DND-41 (cell line): ENCODE measurements around the gene TTYH3.

Experiments
- ATAC-seq: fragments of 200-7000 bp; cut with Tn5 transposase; 3 replicates; pipeline ENCODE4 v1.9.1; 2021; ENCODE audit warnings: low read depth; ENCODE audit not compliant: insufficient read depth
- DNase-seq: peaks from one replicate; pipeline ENCODE4 v3.0.0-alpha.2; 2020
- H2AFZ ChIP-seq: 2 replicates; pipeline ENCODE4 v1.6.0; 2012; ENCODE audit warnings: low read depth, low read length
- H3K27ac ChIP-seq: 2 replicates; pipeline ENCODE4 v1.5.1; 2012; ENCODE audit warnings: low read length, inconsistent platforms
- H3K27me3 ChIP-seq: fragments of 200-600 bp; sonication (generic); 2 replicates; pipeline ENCODE4 v1.6.0; 2012; ENCODE audit warnings: low read length, mild to moderate bottlenecking, inconsistent platforms; ENCODE audit not compliant: insufficient read depth, poor library complexity
- H3K36me3 ChIP-seq: 2 replicates; pipeline ENCODE4 v1.5.1; 2012; ENCODE audit warnings: low read length, inconsistent platforms; ENCODE audit not compliant: insufficient read depth
- H3K4me1 ChIP-seq: 2 replicates; pipeline ENCODE4 v1.5.1; 2012; ENCODE audit warnings: mild to moderate bottlenecking, low read length; ENCODE audit not compliant: insufficient read depth
- H3K4me2 ChIP-seq: 2 replicates; pipeline ENCODE4 v1.6.0; 2012; ENCODE audit warnings: mild to moderate bottlenecking, moderate library complexity, low read length, inconsistent platforms; ENCODE audit not compliant: insufficient read depth
- H3K4me3 ChIP-seq, 2 experiments: fragments of 200-600 bp in 1 of 2; shearing (Covaris generic) in 1 of 2; 2 replicates each; pipeline ENCODE4 v1.5.1; 2012 to 2016; ENCODE audit warnings: inconsistent platforms in 2 of 2, low read length in 2 of 2, mild to moderate bottlenecking in 2 of 2, low read depth in 1 of 2, moderate library complexity in 1 of 2
- H3K79me2 ChIP-seq: 2 replicates; pipeline ENCODE4 v1.6.0; 2012; ENCODE audit warnings: low read length, inconsistent platforms; ENCODE audit not compliant: insufficient read depth
- H3K9ac ChIP-seq: 2 replicates; pipeline ENCODE4 v1.6.0; 2012; ENCODE audit warnings: low read depth, mild to moderate bottlenecking, inconsistent platforms, low read length, moderate library complexity
- H3K9me3 ChIP-seq: 2 replicates; pipeline ENCODE4 v1.5.1; 2012; ENCODE audit warnings: low read length, moderate library complexity, mild to moderate bottlenecking, inconsistent platforms; ENCODE audit not compliant: insufficient read depth, severe bottlenecking
- H4K20me1 ChIP-seq: 2 replicates; pipeline ENCODE4 v1.6.0; 2012; ENCODE audit warnings: low read length; ENCODE audit not compliant: insufficient read depth
- EZH2 ChIP-seq: IDR thresholded peaks from 3 replicates; pipeline ENCODE4 v1.6.1; 2012; ENCODE audit warnings: borderline replicate concordance, low read depth, mild to moderate bottlenecking, moderate library complexity, low read length, inconsistent platforms; ENCODE audit not compliant: severe bottlenecking
- TF ChIP-seq, protein P1 (sequence below): IDR thresholded peaks from 2 replicates; pipeline ENCODE4 v1.5.1; 2012; ENCODE audit warnings: borderline replicate concordance, low read length, moderate library complexity, mild to moderate bottlenecking; ENCODE audit not compliant: poor library complexity, severe bottlenecking; ENCODE audit errors: extremely low read depth

The TTYH3 gene

GRCh38 chr7:2651847-2652735, 20.3 kb downstream of the TTYH3 start:
- Histone ChIP-seq H3K27me3 (no peaks in the 10 kb centered on the region), H3K4me1 (no peaks in the 10 kb centered on the region), H2AFZ (no peak overlapping the region), H3K4me3 (no peak overlapping the region), H4K20me1 (peaks cover 45% of the 10 kb centered on the region), H3K36me3 (peaks cover 77% of the 10 kb centered on the region), H3K27ac (no peak overlapping the region), H3K9me3 (no peaks in the 10 kb centered on the region), H3K4me2 (no peak overlapping the region), H3K79me2 (no peaks in the 10 kb centered on the region), H3K9ac (no peak overlapping the region)
- ATAC-seq (no peak), DNase-seq (no peak)
- no peak for TF ChIP-seq EZH2
- TF ChIP-seq, protein P1, sequence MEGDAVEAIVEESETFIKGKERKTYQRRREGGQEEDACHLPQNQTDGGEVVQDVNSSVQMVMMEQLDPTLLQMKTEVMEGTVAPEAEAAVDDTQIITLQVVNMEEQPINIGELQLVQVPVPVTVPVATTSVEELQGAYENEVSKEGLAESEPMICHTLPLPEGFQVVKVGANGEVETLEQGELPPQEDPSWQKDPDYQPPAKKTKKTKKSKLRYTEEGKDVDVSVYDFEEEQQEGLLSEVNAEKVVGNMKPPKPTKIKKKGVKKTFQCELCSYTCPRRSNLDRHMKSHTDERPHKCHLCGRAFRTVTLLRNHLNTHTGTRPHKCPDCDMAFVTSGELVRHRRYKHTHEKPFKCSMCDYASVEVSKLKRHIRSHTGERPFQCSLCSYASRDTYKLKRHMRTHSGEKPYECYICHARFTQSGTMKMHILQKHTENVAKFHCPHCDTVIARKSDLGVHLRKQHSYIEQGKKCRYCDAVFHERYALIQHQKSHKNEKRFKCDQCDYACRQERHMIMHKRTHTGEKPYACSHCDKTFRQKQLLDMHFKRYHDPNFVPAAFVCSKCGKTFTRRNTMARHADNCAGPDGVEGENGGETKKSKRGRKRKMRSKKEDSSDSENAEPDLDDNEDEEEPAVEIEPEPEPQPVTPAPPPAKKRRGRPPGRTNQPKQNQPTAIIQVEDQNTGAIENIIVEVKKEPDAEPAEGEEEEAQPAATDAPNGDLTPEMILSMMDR: no peak

DNA sequence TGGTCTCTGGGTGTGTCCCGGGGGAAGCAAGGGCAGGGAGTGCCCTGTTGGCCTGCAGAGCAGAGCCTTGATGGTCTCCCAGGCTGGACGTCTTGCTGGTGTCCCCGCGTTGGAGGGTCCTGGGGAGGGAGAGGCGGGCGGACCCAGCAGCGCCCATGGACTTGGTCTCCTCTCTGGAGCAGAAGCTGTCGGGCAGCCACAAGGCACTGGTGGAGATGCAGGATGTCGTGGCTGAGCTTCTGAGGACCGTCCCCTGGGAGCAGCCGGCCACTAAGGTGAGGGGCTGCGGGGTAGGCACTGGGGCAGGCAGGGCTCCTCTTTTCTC, 20.9 kb downstream of the TTYH3 start:
- peaks cover 77% of the 10 kb centered on the region for H3K36me3 ChIP-seq
- no peak for ATAC-seq
- H3K4me1 ChIP-seq: no peaks in the 10 kb centered on the region
- no peak for DNase-seq
- H3K4me3 ChIP-seq: no peak overlapping the region
- H3K9me3 ChIP-seq: no peaks in the 10 kb centered on the region
- no peak overlapping the region for H3K4me2 ChIP-seq
- no peaks in the 10 kb centered on the region for H3K79me2 ChIP-seq
- H3K9ac ChIP-seq: no peak overlapping the region
- H4K20me1 ChIP-seq: peaks cover 45% of the 10 kb centered on the region
- H3K27ac ChIP-seq: no peak overlapping the region
- H2AFZ ChIP-seq: no peak overlapping the region
- H3K27me3 ChIP-seq: no peaks in the 10 kb centered on the region
- TF ChIP-seq, protein P1: no peak
- TF ChIP-seq EZH2: no peak

- H3K4me1 ChIP-seq: no peaks in the 10 kb centered on the region
- no peak overlapping the region for H2AFZ ChIP-seq
- no peak for ATAC-seq
- no peak for DNase-seq
- no peak overlapping the region for H3K4me3 ChIP-seq
- no peaks in the 10 kb centered on the region for H3K79me2 ChIP-seq
- H3K36me3 ChIP-seq: peaks cover 77% of the 10 kb centered on the region
- no peaks in the 10 kb centered on the region for H3K27me3 ChIP-seq
- no peak for TF ChIP-seq EZH2
- TF ChIP-seq, protein P1: no peak
- H3K4me2 ChIP-seq: no peak overlapping the region
- H4K20me1 ChIP-seq: peaks cover 40% of the 10 kb centered on the region
- no peak overlapping the region for H3K27ac ChIP-seq
- H3K9ac ChIP-seq: no peak overlapping the region
- no peaks in the 10 kb centered on the region for H3K9me3 ChIP-seq
Measured at GRCh38 chr7:2654059-2654458, 22.3 kb downstream of the TTYH3 start.
